Measurements from ENCODE around the gene PDK1.
"Not testable (repeated sequence)": the region's sequence is repeated elsewhere in the genome, so short reads cannot be mapped to it uniquely, and the experiment has no call there.

The PDK1 gene

DNA sequence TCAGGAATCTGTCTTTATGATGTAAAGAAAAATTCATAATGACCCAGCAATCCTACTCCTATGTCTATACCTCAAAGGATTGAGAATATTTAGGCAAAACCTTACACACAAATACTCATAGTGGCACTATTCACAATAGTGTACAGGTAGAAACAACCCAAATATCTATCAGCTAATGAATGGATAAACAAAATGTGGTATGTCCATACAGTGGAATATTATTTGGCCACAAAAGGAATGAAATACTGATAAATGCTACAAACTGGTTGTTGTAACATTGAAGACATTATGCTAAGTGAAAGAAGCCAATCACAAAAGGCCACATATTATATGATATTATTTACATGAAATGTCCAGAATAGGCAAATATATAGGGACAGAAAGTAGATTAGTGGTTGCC lies 24.7 kb downstream of the PDK1 start:
- Histone ChIP-seq H3K4me2 (ENCODE audit: insufficient read depth, low read length) (no peak overlapping the region), H3K4me1 (ENCODE audit: insufficient read depth, low read length) (no peaks in the 10 kb centered on the region), H3K9me3 (ENCODE audit: insufficient read depth, low read length, severe bottlenecking) (peaks cover 26% of the 10 kb centered on the region), H3K36me3 (ENCODE audit: insufficient read depth, low read length) (peaks cover 87% of the 10 kb centered on the region), H2AFZ (ENCODE audit: low read depth, low read length) (no peak overlapping the region), H3K4me3 (ENCODE audit: low read depth in 1 of 2, low read length in 2 of 2) (no peak overlapping the region), H3K27ac (ENCODE audit: low read length) (no peak overlapping the region), H3K79me2 (ENCODE audit: insufficient read depth, low read length) (peaks cover 33% of the 10 kb centered on the region), H3K27me3 (ENCODE audit: insufficient read depth, low read length, poor library complexity) (no peaks in the 10 kb centered on the region), H3K9ac (ENCODE audit: low read depth, low read length) (no peak overlapping the region), H4K20me1 (ENCODE audit: insufficient read depth, low read length) (peaks cover 3% of the 10 kb centered on the region; the same call in 1 of the 2 replicates)
- DNase-seq (no peak), ATAC-seq (ENCODE audit: insufficient read depth, low read depth) (no peak)
- TF ChIP-seq EZH2 (IDR thresholded peaks at IDR 0.05; ENCODE audit: borderline replicate concordance, low read depth, low read length, severe bottlenecking): no peak
- TF ChIP-seq, protein P1, sequence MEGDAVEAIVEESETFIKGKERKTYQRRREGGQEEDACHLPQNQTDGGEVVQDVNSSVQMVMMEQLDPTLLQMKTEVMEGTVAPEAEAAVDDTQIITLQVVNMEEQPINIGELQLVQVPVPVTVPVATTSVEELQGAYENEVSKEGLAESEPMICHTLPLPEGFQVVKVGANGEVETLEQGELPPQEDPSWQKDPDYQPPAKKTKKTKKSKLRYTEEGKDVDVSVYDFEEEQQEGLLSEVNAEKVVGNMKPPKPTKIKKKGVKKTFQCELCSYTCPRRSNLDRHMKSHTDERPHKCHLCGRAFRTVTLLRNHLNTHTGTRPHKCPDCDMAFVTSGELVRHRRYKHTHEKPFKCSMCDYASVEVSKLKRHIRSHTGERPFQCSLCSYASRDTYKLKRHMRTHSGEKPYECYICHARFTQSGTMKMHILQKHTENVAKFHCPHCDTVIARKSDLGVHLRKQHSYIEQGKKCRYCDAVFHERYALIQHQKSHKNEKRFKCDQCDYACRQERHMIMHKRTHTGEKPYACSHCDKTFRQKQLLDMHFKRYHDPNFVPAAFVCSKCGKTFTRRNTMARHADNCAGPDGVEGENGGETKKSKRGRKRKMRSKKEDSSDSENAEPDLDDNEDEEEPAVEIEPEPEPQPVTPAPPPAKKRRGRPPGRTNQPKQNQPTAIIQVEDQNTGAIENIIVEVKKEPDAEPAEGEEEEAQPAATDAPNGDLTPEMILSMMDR (IDR thresholded peaks at IDR 0.05; ENCODE audit: borderline replicate concordance, extremely low read depth, low read length, poor library complexity, severe bottlenecking): no peak

DNA sequence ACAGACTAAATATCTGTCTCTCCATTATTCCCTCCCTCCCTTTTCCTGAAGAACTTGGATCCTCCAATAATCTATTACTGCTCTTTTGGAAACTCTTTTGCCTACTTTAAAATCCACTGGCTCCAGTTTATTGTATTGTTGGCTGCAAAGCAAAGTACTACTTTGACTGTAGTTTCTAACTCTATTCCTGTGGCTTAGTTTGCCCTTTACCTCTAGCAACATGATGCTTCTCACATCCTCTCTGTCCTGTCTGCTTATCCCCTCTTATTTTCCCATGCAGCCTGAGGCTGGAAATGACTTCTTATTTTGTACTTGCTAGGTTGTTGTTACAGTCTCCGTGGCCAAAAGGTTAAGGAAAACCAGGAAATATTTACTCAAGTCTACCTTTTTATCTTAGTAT lies 26.8 kb downstream of the PDK1 start:
- no peaks in the 10 kb centered on the region for H3K27me3 ChIP-seq (ENCODE audit: insufficient read depth, low read length, poor library complexity)
- DNase-seq: no peak
- H3K4me1 ChIP-seq (ENCODE audit: insufficient read depth, low read length): no peaks in the 10 kb centered on the region; the same call in 1 of the 2 replicates
- H3K79me2 ChIP-seq (ENCODE audit: insufficient read depth, low read length): peaks cover 21% of the 10 kb centered on the region
- ATAC-seq (ENCODE audit: insufficient read depth, low read depth): no peak
- no peak overlapping the region for H3K4me3 ChIP-seq (ENCODE audit: low read depth in 1 of 2, low read length in 2 of 2)
- H3K27ac ChIP-seq (ENCODE audit: low read length): no peak overlapping the region
- peaks cover 3% of the 10 kb centered on the region; the same call in 1 of the 2 replicates for H4K20me1 ChIP-seq (ENCODE audit: insufficient read depth, low read length)
- no peak overlapping the region for H3K4me2 ChIP-seq (ENCODE audit: insufficient read depth, low read length)
- peaks cover 88% of the 10 kb centered on the region for H3K36me3 ChIP-seq (ENCODE audit: insufficient read depth, low read length)
- H3K9ac ChIP-seq (ENCODE audit: low read depth, low read length): no peak overlapping the region
- no peak for TF ChIP-seq EZH2 (IDR thresholded peaks at IDR 0.05; ENCODE audit: borderline replicate concordance, low read depth, low read length, severe bottlenecking)
- TF ChIP-seq, protein P1 (IDR thresholded peaks at IDR 0.05; ENCODE audit: borderline replicate concordance, extremely low read depth, low read length, poor library complexity, severe bottlenecking): no peak
- no peak overlapping the region for H2AFZ ChIP-seq (ENCODE audit: low read depth, low read length)
- peaks cover 12% of the 10 kb centered on the region for H3K9me3 ChIP-seq (ENCODE audit: insufficient read depth, low read length, severe bottlenecking)

DNA sequence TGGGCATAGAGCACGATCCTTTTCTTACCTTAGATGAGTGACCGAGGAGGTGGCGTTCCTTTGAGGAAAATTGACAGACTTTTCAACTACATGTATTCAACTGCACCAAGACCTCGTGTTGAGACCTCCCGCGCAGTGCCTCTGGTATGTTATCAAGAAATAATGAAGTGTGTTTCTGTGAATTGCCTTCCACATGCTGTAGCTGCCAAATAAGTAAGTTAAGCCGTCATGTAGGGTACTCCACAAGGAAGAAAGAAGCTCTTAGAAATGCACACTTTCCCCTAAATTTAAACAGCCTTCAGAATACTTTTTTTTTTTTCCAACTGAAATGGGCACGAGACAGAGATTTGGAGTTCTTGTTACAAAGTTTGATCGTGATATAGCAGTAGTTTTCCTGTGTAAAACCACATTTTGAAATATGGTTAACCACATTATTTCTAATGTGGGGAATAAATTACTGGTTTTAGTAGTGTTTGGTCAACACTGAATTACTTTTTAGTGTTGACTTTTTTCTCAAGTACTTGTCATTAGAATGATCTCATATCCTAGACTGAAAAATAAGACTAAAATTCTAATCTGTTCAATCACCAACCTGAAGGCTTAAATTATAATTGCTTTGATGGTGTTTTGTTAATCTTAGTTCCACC lies 30.5 kb downstream of the PDK1 start:
- Histone ChIP-seq H3K79me2 (ENCODE audit: insufficient read depth, low read length) (no peaks in the 10 kb centered on the region), H3K9me3 (ENCODE audit: insufficient read depth, low read length, severe bottlenecking) (peaks cover 2% of the 10 kb centered on the region), H2AFZ (ENCODE audit: low read depth, low read length) (no peak overlapping the region), H3K9ac (ENCODE audit: low read depth, low read length) (no peak overlapping the region), H3K4me1 (ENCODE audit: insufficient read depth, low read length) (no peaks in the 10 kb centered on the region; the same call in 1 of the 2 replicates), H3K27me3 (ENCODE audit: insufficient read depth, low read length, poor library complexity) (no peaks in the 10 kb centered on the region), H3K4me2 (ENCODE audit: insufficient read depth, low read length) (no peak overlapping the region), H4K20me1 (ENCODE audit: insufficient read depth, low read length) (peaks cover 7% of the 10 kb centered on the region; the same call in 1 of the 2 replicates), H3K27ac (ENCODE audit: low read length) (no peak overlapping the region), H3K36me3 (ENCODE audit: insufficient read depth, low read length) (peaks cover 91% of the 10 kb centered on the region), H3K4me3 (ENCODE audit: low read depth in 1 of 2, low read length in 2 of 2) (no peak overlapping the region)
- no peak for DNase-seq
- TF ChIP-seq, protein P1 (IDR thresholded peaks at IDR 0.05; ENCODE audit: borderline replicate concordance, extremely low read depth, low read length, poor library complexity, severe bottlenecking): no peak
- TF ChIP-seq EZH2 (IDR thresholded peaks at IDR 0.05; ENCODE audit: borderline replicate concordance, low read depth, low read length, severe bottlenecking): no peak
- peak; percentile 62 for ATAC-seq (ENCODE audit: insufficient read depth, low read depth)

DNA sequence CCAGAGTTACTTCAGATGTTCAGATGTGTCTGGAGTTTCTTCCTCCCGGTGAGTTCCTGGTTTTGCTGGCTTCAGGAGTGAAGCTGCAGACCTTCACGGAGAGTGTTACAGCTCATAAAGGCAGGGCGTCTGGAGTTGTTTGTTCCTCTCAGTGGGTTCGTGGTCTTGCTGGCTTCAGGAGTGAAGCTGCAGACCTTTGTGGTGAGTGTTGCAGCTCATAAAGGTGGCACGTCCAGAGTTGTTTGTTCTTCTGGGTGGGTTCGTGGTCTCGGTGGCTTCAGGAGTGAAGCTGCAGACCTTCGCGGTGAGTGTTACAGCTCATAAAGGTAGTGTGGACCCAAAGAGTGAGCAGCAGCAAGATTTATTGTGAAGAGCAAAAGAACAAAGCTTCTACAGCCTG lies 31.3 kb downstream of the PDK1 start:
- not testable (repeated sequence) for H3K79me2 ChIP-seq (ENCODE audit: insufficient read depth, low read length); H2AFZ ChIP-seq (ENCODE audit: low read depth, low read length); H3K4me1 ChIP-seq (ENCODE audit: insufficient read depth, low read length); H3K9me3 ChIP-seq (ENCODE audit: insufficient read depth, low read length, severe bottlenecking); H3K4me2 ChIP-seq (ENCODE audit: insufficient read depth, low read length); H3K27me3 ChIP-seq (ENCODE audit: insufficient read depth, low read length, poor library complexity); H3K27ac ChIP-seq (ENCODE audit: low read length); ATAC-seq (ENCODE audit: insufficient read depth, low read depth); DNase-seq; H3K9ac ChIP-seq (ENCODE audit: low read depth, low read length); H3K4me3 ChIP-seq (ENCODE audit: low read depth in 1 of 2, low read length in 2 of 2); H4K20me1 ChIP-seq (ENCODE audit: insufficient read depth, low read length)
- H3K36me3 ChIP-seq (ENCODE audit: insufficient read depth, low read length): peaks cover 82% of the 10 kb centered on the region
